ENCODE results near the gene PAOX. TPM values are rescaled to one million over a fixed set of nuclear protein-coding genes. Genes with fewer than 3 reads are reported as not detected.

Gene PAOX
- total and polyA plus RNA-seq, 8 donors, result 2.8 to 9.9 (median 3.8) TPM

- no peak for DNase-seq
- H3K9me3 ChIP-seq, result no peaks in the 10 kb centered on the region
- H3K27ac ChIP-seq, result no peak overlapping the region
- intact Hi-C loops (cut with DNase I), result no loop called here
- WGBS, 2 donors, result 63 to 68% methylated on average over 24 of the region's 24 CpGs
- ATAC-seq, result no peak
- H3K36me3 ChIP-seq, result no peaks in the 10 kb centered on the region
- no peak for TF ChIP-seq CTCF (IDR thresholded peaks at IDR 0.05)
- no peak overlapping the region for H3K4me3 ChIP-seq
- H3K4me1 ChIP-seq, result no peaks in the 10 kb centered on the region
- no peak for FAIRE-seq
- H3K27me3 ChIP-seq, result no peaks in the 10 kb centered on the region
These were observed 27.4 kb upstream of the PAOX start for GRCh38 chr10:133351408-133352318.

GRCh38 chr10:133353202-133353959 lies 25.7 kb upstream of the PAOX start:
- WGBS, 2 donors, result 61 to 62% methylated on average over 16 of the region's 16 CpGs
- no peak for TF ChIP-seq CTCF (IDR thresholded peaks at IDR 0.05)
- no peak overlapping the region for H3K4me3 ChIP-seq
- FAIRE-seq (no peak), DNase-seq (peak in 1 of 6 donors; percentile 59), ATAC-seq (peak in 1 of 4 donors; percentile 2)
- no peaks in the 10 kb centered on the region for H3K36me3 ChIP-seq
- intact Hi-C loops (cut with DNase I), result no loop called here
- H3K27ac ChIP-seq, result no peak overlapping the region
- H3K4me1 ChIP-seq, result peaks cover 0 to 2% (median 0%) of the 10 kb centered on the region in 3 donors
- H3K9me3 ChIP-seq, result no peaks in the 10 kb centered on the region
- H3K27me3 ChIP-seq, result no peaks in the 10 kb centered on the region

- WGBS, 2 donors, result 83 to 94% methylated on average over 15 to 16 of the region's 16 CpGs
- Histone ChIP-seq H3K4me3 (no peak overlapping the region), H3K4me1 (peaks cover 0 to 6% (median 3%) of the 10 kb centered on the region in 3 donors), H3K27me3 (no peaks in the 10 kb centered on the region), H3K27ac (no peak overlapping the region), H3K9me3 (no peaks in the 10 kb centered on the region), H3K36me3 (no peaks in the 10 kb centered on the region)
- DNase-seq, result no peak
- no peak for FAIRE-seq
- intact Hi-C loops (cut with DNase I), result no loop called here
- no peak for ATAC-seq
- no peak for TF ChIP-seq CTCF (IDR thresholded peaks at IDR 0.05)
These were observed 25.0 kb upstream of the PAOX start for GRCh38 chr10:133353988-133354605.

- FAIRE-seq, result no peak
- no peaks in the 10 kb centered on the region for H3K9me3 ChIP-seq
- peaks cover 4 to 9% (median 6%) of the 10 kb centered on the region in 3 donors for H3K4me1 ChIP-seq
- ATAC-seq, result no peak
- 91 to 97% methylated on average over 14 of the region's 14 CpGs for WGBS, 2 donors
- H3K4me3 ChIP-seq, result no peak overlapping the region
- TF ChIP-seq CTCF (IDR thresholded peaks at IDR 0.05), result no peak
- intact Hi-C loops (cut with DNase I), result no loop called here
- no peaks in the 10 kb centered on the region for H3K27me3 ChIP-seq
- H3K27ac ChIP-seq, result no peak overlapping the region
- H3K36me3 ChIP-seq, result no peaks in the 10 kb centered on the region
- DNase-seq, result no peak
These were observed 24.3 kb upstream of the PAOX start for GRCh38 chr10:133354672-133355240.
